HepG2 (cell line): ENCODE data around the gene GDPD5. TPM values are rescaled to one million over a fixed set of nuclear protein-coding genes. Genes with fewer than 3 reads are reported as not detected.

Source experiments
- ATAC-seq: fragments of 200-7000 bp; cut with Tn5 transposase; 3 replicates; pipeline ENCODE4 v1.9.1; 2020; ENCODE audit warnings: mild to moderate bottlenecking, moderate library complexity
- BruUV-seq: library from RNA; stranded (reverse); fragments of 400-500 nt; replicated peaks from 2 replicates; lab custom pipeline; 2021; lab: Mats Ljungman, UMichigan
- CTCF ChIA-PET: fragments of 300-600 bp; formaldehyde crosslinking; extraction: SDS; loops from one replicate; lab custom pipeline; 2021; ENCODE audit warnings: low total read pairs, inconsistent platforms, low intra/inter-chr PET ratio; lab: Yijun Ruan, JAX
- POLR2A ChIA-PET: fragments of 350-600 bp; sonication (Branson Sonifier 250); formaldehyde crosslinking; loops from one replicate; lab custom pipeline; 2020; ENCODE audit warnings: antibody characterized with exemption, inconsistent platforms; lab: Yijun Ruan, JAX
- DNase-seq: peaks from one replicate; pipeline ENCODE4 v3.0.0-alpha.2; 2015; ENCODE audit warnings: low spot score
- FAIRE-seq: peaks from 3 replicates; lab custom pipeline; 2011; peaks lifted over from hg19 to GRCh38; lab: Jason Lieb, UNC
- H2AFZ ChIP-seq: one replicate; pipeline ENCODE4 v1.6.1; 2011; ENCODE audit warnings: low read length, inconsistent platforms
- H3K27ac ChIP-seq: fragments of 300-600 bp; 3 replicates; pipeline ENCODE4 v1.8.0; 2011; ENCODE audit warnings: mixed run types, mild to moderate bottlenecking, mixed read lengths, low read length, inconsistent platforms; ENCODE audit not compliant: insufficient read depth; ENCODE audit errors: extremely low read length
- H3K27me3 ChIP-seq, 2 experiments: fragments of 200-600 bp in 1 of 2; 2 replicates in 1 of 2; 3 replicates in 1 of 2; pipeline versions ENCODE4 v1.6.0 to v1.8.0; 2011; ENCODE audit warnings: low read length in 2 of 2, mild to moderate bottlenecking in 2 of 2, moderate library complexity in 2 of 2, inconsistent platforms in 1 of 2; ENCODE audit not compliant: insufficient read depth in 2 of 2, control insufficient read depth in 1 of 2
- H3K36me3 ChIP-seq, 2 experiments: fragments of 200-600 bp in 1 of 2; replicated peaks in 1 of 2; 2 replicates in 1 of 2; 3 replicates in 1 of 2; pipeline versions ENCODE4 v1.5.1 to v1.8.0; 2011; ENCODE audit warnings: low read length in 2 of 2, inconsistent platforms in 1 of 2; ENCODE audit not compliant: insufficient read depth in 2 of 2, control insufficient read depth in 1 of 2
- H3K4me1 ChIP-seq: 2 replicates; pipeline ENCODE4 v1.5.1; 2012; ENCODE audit warnings: low read length, inconsistent platforms; ENCODE audit not compliant: insufficient read depth
- H3K4me2 ChIP-seq: 2 replicates; pipeline ENCODE4 v1.6.0; 2011; ENCODE audit warnings: low read depth, low read length, inconsistent platforms
- H3K4me3 ChIP-seq, 3 experiments: fragments of 200-600 bp in 1 of 3; sonication (generic), shearing (Covaris generic) in 1 of 3; replicated peaks in 1 of 3; 2 replicates each; pipeline ENCODE4 v1.5.1; 2011 to 2016; ENCODE audit warnings: low read length in 3 of 3, inconsistent platforms in 2 of 3, low read depth in 2 of 3, mild to moderate bottlenecking in 2 of 3, control low read depth in 1 of 3, mixed read lengths in 1 of 3; ENCODE audit not compliant: insufficient read depth in 1 of 3
- H3K79me2 ChIP-seq: one replicate; pipeline ENCODE4 v1.6.1; 2011; ENCODE audit warnings: low read length, inconsistent platforms; ENCODE audit not compliant: insufficient read depth
- H3K9ac ChIP-seq: 2 replicates; pipeline ENCODE4 v1.6.0; 2011; ENCODE audit warnings: mild to moderate bottlenecking, low read depth, low read length, inconsistent platforms; ENCODE audit not compliant: insufficient read depth
- H3K9me3 ChIP-seq: 2 replicates; pipeline ENCODE4 v1.5.1; 2012; ENCODE audit warnings: mild to moderate bottlenecking, low read length
- H4K20me1 ChIP-seq: 2 replicates; pipeline ENCODE4 v1.6.0; 2011; ENCODE audit warnings: inconsistent platforms, mild to moderate bottlenecking, low read length, moderate library complexity; ENCODE audit not compliant: insufficient read depth
- AKAP8 ChIP-seq: sonication (generic); formaldehyde crosslinking; IDR thresholded peaks from 2 replicates; pipeline ENCODE4 v1.5.1; 2020; ENCODE audit warnings: mild to moderate bottlenecking, missing genetic modification reagents
- CBFB ChIP-seq: sonication (generic); formaldehyde crosslinking; IDR thresholded peaks from 2 replicates; pipeline ENCODE4 v1.4.0; 2020; ENCODE audit warnings: missing genetic modification reagents
- FOXK2 ChIP-seq: fragments of 450-650 bp; IDR thresholded peaks from 2 replicates; pipeline ENCODE4 v1.6.1; 2016
- HNRNPL ChIP-seq: fragments of 200-400 bp; formaldehyde crosslinking; IDR thresholded peaks from 2 replicates; pipeline ENCODE4 v1.6.1; 2017; ENCODE audit warnings: mild to moderate bottlenecking, low read depth, low read length
- IKZF1 ChIP-seq: fragments of 450-650 bp; IDR thresholded peaks from 2 replicates; pipeline ENCODE4 v1.7.1; 2016
- PLRG1 ChIP-seq: fragments of 450-650 bp; conservative IDR thresholded peaks from 2 replicates; pipeline ENCODE4 v1.6.1; 2016
- RARG ChIP-seq: sonication (generic); formaldehyde crosslinking; IDR thresholded peaks from 2 replicates; pipeline ENCODE4 v1.4.0; 2020; ENCODE audit warnings: low read depth, mild to moderate bottlenecking, missing genetic modification reagents
- SPEN ChIP-seq: sonication (generic); formaldehyde crosslinking; IDR thresholded peaks from 2 replicates; pipeline ENCODE4 v1.5.1; 2020; ENCODE audit warnings: low read depth, mild to moderate bottlenecking, missing genetic modification reagents
- ZC3H13 ChIP-seq: sonication (generic); formaldehyde crosslinking; IDR thresholded peaks from 2 replicates; pipeline ENCODE4 v1.8.1; 2023; ENCODE audit warnings: mild to moderate bottlenecking, missing genetic modification reagents, moderate library complexity
- ZFX ChIP-seq: sonication (generic); formaldehyde crosslinking; IDR thresholded peaks from 2 replicates; pipeline ENCODE4 v1.4.0; 2020; ENCODE audit warnings: mild to moderate bottlenecking, low read depth, missing genetic modification reagents, moderate library complexity
- ZNF329 ChIP-seq: sonication (generic); formaldehyde crosslinking; IDR thresholded peaks from 2 replicates; pipeline ENCODE4 v1.9.0; 2021; ENCODE audit warnings: low read depth, mild to moderate bottlenecking, missing genetic modification reagents
- ZNF44 ChIP-seq: sonication (generic); formaldehyde crosslinking; IDR thresholded peaks from 2 replicates; pipeline ENCODE4 v1.5.1; 2020; ENCODE audit warnings: mild to moderate bottlenecking, missing genetic modification reagents
- ZSCAN20 ChIP-seq: sonication (generic); formaldehyde crosslinking; IDR thresholded peaks from 2 replicates; pipeline ENCODE4 v1.4.0; 2020; ENCODE audit warnings: missing genetic modification reagents, mild to moderate bottlenecking, borderline replicate concordance
- WGBS: methylation state at CpG from one replicate; pipeline ENCODE4 v1.1.6; 2017; ENCODE audit warnings: low lambda C conversion rate; 5-methylcytosine and 5-hydroxymethylcytosine counted together
- in situ Hi-C: cut with HindIII; loops from 2 replicates; pipeline ENCODE4 v1.10.0; 2017; ENCODE audit warnings: low pct_unique_long_range_greater_than_20kb; ENCODE audit not compliant: extremely low pct_ligation_motif_present
- intact Hi-C: fragments of 100-400 bp; cut with micrococcal nuclease; formaldehyde crosslinking; loops from one replicate; pipeline ENCODE4 v1.10.0; 2022; ENCODE audit not compliant: unreplicated experiment
- polyA plus RNA-seq, 8 experiments: library from polyadenylated mRNA; depleted of rRNA in 3 of 8; stranded (reverse) in 7 of 8; unstranded in 1 of 8; fragments of >200 nt; fragmentation: Illumina TruSeq in 4 of 8; extraction: Trizol in 4 of 8; gene quantifications; 2 replicates each; pipeline versions ENCODE4 v1.2.1 to v1.2.3, GENCODE V29; 2011 to 2016; ENCODE audit warnings: low read depth in 4 of 8, missing spikeins in 1 of 8, mixed read lengths in 1 of 8; ENCODE audit not compliant: insufficient read depth in 1 of 8
- total RNA-seq, 5 experiments: library from RNA; depleted of rRNA; stranded (reverse); fragments of >200 nt; fragmentation: Illumina TruSeq; extraction: Trizol; gene quantifications; 2 replicates each; pipeline ENCODE4 v1.2.3, GENCODE V29; 2016; ENCODE audit warnings: low read depth in 1 of 5
- TF ChIP-seq, protein P1 (sequence below): IDR thresholded peaks from 2 replicates; pipeline ENCODE4 v1.6.1; 2016
- TF ChIP-seq, protein P2 (sequence below): sonication (generic); formaldehyde crosslinking; IDR thresholded peaks from 2 replicates; pipeline ENCODE4 v1.5.1; 2020; ENCODE audit warnings: mild to moderate bottlenecking, missing genetic modification reagents, moderate library complexity

The GDPD5 gene
- total and polyA plus RNA-seq, 2 of the 13 experiments (the other 11 are each of a cell fraction or from before 2014, with no cell fraction given), result 55.0 to 67.5 TPM

DNA sequence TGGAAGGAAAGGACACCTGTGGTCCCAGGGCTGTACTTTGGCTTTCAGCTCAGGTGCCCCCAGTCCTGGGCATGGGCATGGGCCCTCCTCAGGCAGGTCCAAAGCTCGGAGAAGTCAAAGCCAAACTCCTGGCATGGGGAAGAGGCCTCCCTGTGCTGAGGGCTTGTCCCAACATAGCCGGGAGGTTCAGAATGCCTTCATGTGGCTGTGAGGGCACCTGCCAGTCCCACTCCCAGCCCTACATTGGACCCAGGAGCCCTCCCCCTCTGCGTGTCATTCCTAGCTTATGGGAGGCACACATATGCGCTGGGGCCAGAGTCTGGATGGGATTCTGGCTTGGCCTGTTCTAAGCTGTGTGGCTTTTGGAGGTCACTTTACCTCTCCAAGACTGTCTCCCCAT, 91.7 kb downstream of the GDPD5 start:
- intact Hi-C loops (no loop called here), in situ Hi-C loops (no loop called here)
- no peak for ATAC-seq
- TF ChIP-seq HNRNPL, result 0 out of 2 replicates have a peak, but pooled peaks have one; percentile 17
- no peak for TF ChIP-seq RARG (CRISPR knock-in tag)
- 0 out of 2 replicates have a peak, but pooled peaks have one; percentile 9 for TF ChIP-seq ZC3H13 (CRISPR knock-in tag)
- WGBS, result no CpG with 5 or more reads among the region's 4 CpGs
- ChIA-PET CTCF (no interaction called here), POLR2A (interaction anchor here (1.1 to 2.3 kb wide), 3 partner anchors 21 to 91 kb away, joined by 3 to 6 read pairs (median 3); no protein-coding TSS in a partner anchor)
- FAIRE-seq, result no peak
- no peak overlapping the region for H3K4me2 ChIP-seq
- H3K4me1 ChIP-seq, result peaks cover 35% of the 10 kb centered on the region
- no peak for DNase-seq
- H3K4me3 ChIP-seq, result no peak overlapping the region
- H2AFZ ChIP-seq, result no peak overlapping the region
- peaks cover 5 to 28% of the 10 kb centered on the region in 2 experiments; a peak in 2 of 5 replicates for H3K36me3 ChIP-seq
- no peak overlapping the region for H3K27ac ChIP-seq
- H3K79me2 ChIP-seq, result no peaks in the 10 kb centered on the region
- no peaks in the 10 kb centered on the region for H3K9me3 ChIP-seq
- H3K27me3 ChIP-seq, result peaks cover 3 to 22% of the 10 kb centered on the region in 2 experiments; a peak in 4 of 5 replicates
- H4K20me1 ChIP-seq, result no peaks in the 10 kb centered on the region
- no peak overlapping the region for H3K9ac ChIP-seq
- BruUV-seq, result no TSS peak

DNA sequence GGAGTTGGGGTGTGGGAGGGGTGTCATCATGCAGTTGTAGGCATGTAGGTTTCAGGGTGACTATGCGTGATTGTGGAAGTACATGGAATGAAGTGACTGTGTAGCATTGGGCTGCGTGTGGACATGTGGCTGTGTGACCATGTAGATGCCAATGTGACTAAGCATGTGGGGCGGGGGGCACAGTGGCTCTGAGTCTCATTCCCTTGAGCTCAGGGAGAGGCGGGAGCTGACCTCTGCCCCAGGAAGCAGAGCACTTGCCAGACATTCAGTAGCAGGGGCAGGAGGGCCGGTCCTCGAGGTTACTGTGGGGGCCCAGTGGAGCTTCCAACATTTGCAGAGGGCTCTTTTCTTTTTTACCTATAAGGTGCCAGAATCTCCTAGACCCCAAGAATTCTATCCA, 92.3 kb downstream of the GDPD5 start:
- CTCF ChIA-PET, result no interaction called here
- TF ChIP-seq AKAP8, result peak; percentile 88
- no peak for TF ChIP-seq SPEN
- no peak for TF ChIP-seq ZSCAN20 (CRISPR knock-in tag)
- TF ChIP-seq PLRG1, result no peak
- TF ChIP-seq, protein P1, sequence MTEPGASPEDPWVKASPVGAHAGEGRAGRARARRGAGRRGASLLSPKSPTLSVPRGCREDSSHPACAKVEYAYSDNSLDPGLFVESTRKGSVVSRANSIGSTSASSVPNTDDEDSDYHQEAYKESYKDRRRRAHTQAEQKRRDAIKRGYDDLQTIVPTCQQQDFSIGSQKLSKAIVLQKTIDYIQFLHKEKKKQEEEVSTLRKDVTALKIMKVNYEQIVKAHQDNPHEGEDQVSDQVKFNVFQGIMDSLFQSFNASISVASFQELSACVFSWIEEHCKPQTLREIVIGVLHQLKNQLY (CRISPR knock-in tag), result no peak
- no peak for TF ChIP-seq IKZF1
- TF ChIP-seq ZNF329 (CRISPR knock-in tag), result no peak
- no peak for TF ChIP-seq CBFB (CRISPR knock-in tag)
- TF ChIP-seq ZNF44, result no peak
- TF ChIP-seq ZFX (CRISPR knock-in tag), result 0 out of 2 replicates have a peak, but pooled peaks have one; percentile 8
- TF ChIP-seq, protein P2, sequence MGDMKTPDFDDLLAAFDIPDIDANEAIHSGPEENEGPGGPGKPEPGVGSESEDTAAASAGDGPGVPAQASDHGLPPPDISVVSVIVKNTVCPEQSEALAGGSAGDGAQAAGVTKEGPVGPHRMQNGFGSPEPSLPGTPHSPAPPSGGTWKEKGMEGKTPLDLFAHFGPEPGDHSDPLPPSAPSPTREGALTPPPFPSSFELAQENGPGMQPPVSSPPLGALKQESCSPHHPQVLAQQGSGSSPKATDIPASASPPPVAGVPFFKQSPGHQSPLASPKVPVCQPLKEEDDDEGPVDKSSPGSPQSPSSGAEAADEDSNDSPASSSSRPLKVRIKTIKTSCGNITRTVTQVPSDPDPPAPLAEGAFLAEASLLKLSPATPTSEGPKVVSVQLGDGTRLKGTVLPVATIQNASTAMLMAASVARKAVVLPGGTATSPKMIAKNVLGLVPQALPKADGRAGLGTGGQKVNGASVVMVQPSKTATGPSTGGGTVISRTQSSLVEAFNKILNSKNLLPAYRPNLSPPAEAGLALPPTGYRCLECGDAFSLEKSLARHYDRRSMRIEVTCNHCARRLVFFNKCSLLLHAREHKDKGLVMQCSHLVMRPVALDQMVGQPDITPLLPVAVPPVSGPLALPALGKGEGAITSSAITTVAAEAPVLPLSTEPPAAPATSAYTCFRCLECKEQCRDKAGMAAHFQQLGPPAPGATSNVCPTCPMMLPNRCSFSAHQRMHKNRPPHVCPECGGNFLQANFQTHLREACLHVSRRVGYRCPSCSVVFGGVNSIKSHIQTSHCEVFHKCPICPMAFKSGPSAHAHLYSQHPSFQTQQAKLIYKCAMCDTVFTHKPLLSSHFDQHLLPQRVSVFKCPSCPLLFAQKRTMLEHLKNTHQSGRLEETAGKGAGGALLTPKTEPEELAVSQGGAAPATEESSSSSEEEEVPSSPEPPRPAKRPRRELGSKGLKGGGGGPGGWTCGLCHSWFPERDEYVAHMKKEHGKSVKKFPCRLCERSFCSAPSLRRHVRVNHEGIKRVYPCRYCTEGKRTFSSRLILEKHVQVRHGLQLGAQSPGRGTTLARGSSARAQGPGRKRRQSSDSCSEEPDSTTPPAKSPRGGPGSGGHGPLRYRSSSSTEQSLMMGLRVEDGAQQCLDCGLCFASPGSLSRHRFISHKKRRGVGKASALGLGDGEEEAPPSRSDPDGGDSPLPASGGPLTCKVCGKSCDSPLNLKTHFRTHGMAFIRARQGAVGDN (CRISPR knock-in tag), result peak; percentile 46; the same call in 1 of the 2 replicates
- no peak for TF ChIP-seq FOXK2

More for the DNA sequence above, 92.3 kb downstream of the GDPD5 start:
- Histone ChIP-seq H3K36me3 (peaks cover 4 to 28% of the 10 kb centered on the region in 2 experiments; a peak in 2 of 5 replicates), H3K79me2 (no peaks in the 10 kb centered on the region), H2AFZ (no peak overlapping the region), H3K9me3 (no peaks in the 10 kb centered on the region), H3K9ac (no peak overlapping the region), H4K20me1 (no peaks in the 10 kb centered on the region), H3K4me3 (no peak overlapping the region), H3K27me3 (peaks cover 3 to 25% of the 10 kb centered on the region in 2 experiments; a peak in 4 of 5 replicates), H3K27ac (no peak overlapping the region), H3K4me1 (peaks cover 39% of the 10 kb centered on the region), H3K4me2 (no peak overlapping the region)
- ATAC-seq, result no peak
- no peak for FAIRE-seq
- WGBS, result 58% methylated on average over 6 of the region's 6 CpGs
- DNase-seq, result no peak
- POLR2A ChIA-PET, result interaction anchor here (1.1 to 2.3 kb wide), 3 partner anchors 20 to 91 kb away, joined by 3 to 6 read pairs (median 3); no protein-coding TSS in a partner anchor
- BruUV-seq, result no TSS peak
- intact Hi-C loops, result no loop called here
- in situ Hi-C loops, result no loop called here
